HG02973 (cell line): ENCODE data around the gene SAMSN1.

Experiments used
- ATAC-seq: cut with Tn5 transposase; IDR thresholded peaks from one replicate; pipeline ENCODE4 v1.9.1; 2021; ENCODE audit warnings: moderate library complexity; ENCODE audit not compliant: unreplicated experiment

The SAMSN1 gene

GRCh38 chr21:14452031-14452726 is 93.9 kb downstream of the SAMSN1 start:
- no peak for ATAC-seq

- ATAC-seq = no peak
Observed at GRCh38 chr21:14451546-14451945, 94.6 kb downstream of the SAMSN1 start.

- no peak for ATAC-seq
Observed at GRCh38 chr21:14448784-14449183, 97.3 kb downstream of the SAMSN1 start.

DNA sequence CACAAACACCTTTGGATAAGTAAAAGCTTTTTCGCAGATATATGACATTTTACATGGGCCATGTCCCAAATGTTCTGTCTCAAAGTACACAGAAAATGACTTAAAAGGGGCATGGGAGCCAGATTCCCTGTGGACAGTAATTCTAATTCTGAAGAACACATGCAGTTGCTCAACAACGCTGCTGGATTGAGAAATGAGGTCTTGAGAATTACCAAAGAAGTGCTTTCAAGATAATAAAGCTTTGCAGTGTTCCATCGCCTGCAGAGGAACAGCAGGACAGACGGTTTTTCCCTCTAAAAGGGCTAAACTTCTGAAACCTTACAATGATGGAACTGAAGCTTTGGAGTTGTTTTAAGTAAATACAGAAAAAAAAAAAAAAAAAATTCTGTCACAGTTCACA is 107.9 kb downstream of the SAMSN1 start:
- no peak for ATAC-seq

- ATAC-seq = no peak
Observed at GRCh38 chr21:14435423-14435822, 110.7 kb downstream of the SAMSN1 start.
